Stimulated activated CD8-positive, alpha-beta memory T cell treated with anti-CD3 and anti-CD28 coated beads, Interleukin-7, amount 100 ng/mL, for 24 hours (primary cell): ENCODE results near the gene ZNF783.
"Not testable (repeated sequence)": the region's sequence is repeated elsewhere in the genome, so short reads cannot be mapped to it uniquely, and the experiment has no call there.

Experiments used
- DNase-seq: peaks from one replicate; pipeline ENCODE4 v3.0.0-alpha.2; 2020; ENCODE audit warnings: low read depth

ZNF783 gene

DNA sequence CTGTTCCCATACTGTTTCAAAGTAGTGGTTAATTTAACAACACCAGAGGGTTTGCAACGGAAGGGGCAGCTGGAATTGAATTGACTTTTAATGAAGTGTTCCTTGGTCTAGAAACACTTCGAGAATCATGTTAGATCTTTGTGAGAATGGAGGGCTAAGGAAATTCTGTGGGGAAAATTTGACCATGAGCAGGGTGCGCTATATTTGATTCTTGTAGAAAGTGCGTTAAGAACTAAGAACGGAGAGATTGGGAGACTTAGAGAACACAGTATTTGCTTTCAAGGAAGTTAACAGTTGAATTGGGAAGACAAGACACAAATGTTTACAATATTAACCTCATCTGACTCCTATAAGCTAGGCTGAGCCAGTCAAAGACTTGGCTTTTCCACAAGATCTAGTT lies 21.4 kb upstream of the ZNF783 start:
- DNase-seq: no peak

DNA sequence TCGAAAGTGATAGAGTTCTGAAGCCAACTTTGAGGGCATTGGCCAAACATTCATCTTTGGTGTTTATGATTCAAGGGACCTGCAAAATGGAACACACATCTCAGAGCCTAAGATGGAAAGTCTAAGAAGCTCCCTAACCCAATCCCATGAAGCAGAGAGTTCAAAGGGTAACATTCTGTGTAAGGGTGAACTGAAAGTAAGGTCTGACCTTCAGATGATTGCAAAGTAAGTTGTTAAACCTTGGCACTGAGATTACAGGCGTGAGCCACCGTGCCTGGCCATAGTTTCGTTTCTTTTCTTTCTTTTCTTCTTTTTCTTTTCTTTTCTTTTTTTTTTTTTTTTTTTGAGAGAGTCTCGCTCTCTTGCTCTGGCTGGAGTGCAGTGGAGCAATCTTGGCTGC lies 20.3 kb upstream of the ZNF783 start:
- no peak for DNase-seq

DNA sequence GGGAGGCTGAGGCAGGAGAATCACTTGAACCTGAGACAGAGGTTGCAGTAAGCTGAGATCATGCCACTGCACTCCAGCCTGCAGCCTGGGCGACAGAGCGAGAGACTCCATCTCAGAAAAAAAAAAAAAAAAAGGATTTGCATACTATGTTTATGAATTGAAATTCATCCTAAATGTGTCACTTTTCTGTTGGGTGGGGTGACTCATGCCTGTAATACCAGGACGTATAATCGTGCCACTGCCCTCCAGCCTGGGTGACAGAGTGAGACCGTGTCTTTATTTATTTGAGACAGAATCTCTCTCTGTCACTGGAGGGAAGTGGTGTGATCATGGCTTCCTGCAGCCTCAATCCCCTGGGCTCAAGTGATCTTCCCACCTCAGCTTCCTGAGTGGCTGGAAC lies 16.8 kb upstream of the ZNF783 start:
- DNase-seq: no peak

DNA sequence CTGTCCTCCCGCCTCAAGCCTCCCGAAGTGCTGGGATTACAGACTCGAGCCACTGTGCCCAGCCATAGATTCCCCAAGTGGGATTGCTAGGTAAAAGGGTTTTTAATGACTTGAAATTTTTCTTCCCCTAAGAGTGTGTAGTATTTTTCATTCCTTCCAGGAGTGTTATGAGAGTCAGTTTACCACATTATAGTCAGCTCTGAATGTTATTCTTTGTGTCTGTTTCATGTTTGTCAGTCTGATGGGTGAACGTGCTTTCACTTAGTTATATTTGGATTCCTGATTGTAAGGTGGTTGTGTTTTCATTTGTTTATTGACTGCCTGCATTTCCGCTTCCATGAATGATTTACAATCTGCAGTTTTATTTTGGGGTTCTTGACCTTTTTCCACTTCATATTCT lies 16.3 kb upstream of the ZNF783 start:
- DNase-seq: no peak

DNA sequence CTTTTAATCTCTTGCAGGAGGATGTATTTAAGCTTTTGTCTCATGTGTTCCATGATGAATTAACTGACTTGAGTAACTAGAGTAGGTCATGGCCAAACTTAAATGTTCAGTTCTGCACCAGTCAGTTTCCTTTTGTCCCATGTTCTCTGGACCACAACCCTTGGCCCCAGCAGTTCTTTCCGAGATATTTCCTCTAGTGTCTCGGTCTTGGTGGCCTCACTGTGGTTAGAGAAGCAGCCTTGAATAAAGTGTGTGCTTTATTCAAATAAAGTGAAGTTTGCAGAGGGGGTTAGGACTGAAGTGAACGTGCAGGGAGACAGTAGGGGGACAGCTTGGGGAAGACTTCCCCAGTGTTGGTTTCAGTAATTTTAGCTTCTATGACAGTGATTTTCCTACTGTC lies 13.2 kb upstream of the ZNF783 start:
- DNase-seq: no peak

DNA sequence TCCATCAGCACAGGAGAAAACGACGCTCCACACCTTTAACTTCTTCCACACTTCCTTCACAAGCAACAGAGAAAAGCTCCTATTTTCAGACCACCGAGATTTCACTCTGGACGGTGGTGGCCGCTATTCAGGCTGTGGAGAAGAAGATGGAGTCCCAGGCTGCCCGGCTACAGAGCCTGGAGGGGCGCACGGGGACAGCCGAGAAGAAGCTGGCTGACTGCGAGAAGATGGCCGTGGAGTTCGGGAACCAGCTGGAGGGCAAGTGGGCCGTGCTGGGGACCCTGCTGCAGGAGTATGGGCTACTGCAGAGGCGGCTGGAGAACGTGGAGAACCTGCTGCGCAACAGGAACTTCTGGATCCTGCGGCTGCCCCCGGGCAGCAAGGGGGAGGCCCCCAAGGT lies 11.8 kb upstream of the ZNF783 start:
- DNase-seq: not testable (repeated sequence)

DNA sequence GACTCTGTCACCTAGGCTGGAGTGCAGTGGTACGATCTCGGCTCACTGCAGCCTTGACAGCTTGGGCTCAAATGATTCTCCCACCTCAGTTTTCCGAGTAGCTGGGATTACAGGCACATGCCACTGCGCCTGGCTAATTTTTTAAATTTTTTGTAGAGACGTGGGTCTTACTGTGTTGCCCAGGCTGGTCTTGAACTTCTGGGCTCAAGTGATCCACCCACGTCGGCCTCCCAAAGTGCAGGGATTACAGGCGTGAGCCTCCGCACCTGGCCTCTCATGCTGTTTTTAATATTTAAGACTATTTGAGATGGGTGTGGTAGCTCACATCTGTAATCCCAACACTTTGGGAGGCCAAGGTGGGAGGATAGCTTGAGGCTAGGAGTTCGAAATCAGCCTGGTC lies 10.5 kb upstream of the ZNF783 start:
- not testable (repeated sequence) for DNase-seq

DNA sequence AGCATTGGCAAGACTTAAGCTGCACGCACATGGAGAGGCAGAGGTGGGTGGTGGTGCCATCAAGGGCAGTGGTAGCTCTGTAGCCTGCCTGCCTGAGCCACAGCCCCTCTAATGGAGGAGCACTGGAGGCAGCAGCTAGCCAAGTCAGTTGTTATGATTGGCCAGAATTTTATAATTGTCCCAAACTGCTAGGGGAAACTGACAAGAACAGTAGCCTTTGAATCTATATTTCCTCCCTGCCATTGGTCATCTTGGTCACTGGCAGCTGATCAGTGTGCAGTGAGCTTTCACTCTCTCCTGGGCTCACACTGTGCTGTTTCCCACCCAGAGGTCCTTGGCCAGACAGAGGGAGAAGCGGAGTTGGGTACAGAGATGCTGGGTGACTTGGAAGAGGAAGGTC lies 9.6 kb upstream of the ZNF783 start:
- DNase-seq: no peak

DNA sequence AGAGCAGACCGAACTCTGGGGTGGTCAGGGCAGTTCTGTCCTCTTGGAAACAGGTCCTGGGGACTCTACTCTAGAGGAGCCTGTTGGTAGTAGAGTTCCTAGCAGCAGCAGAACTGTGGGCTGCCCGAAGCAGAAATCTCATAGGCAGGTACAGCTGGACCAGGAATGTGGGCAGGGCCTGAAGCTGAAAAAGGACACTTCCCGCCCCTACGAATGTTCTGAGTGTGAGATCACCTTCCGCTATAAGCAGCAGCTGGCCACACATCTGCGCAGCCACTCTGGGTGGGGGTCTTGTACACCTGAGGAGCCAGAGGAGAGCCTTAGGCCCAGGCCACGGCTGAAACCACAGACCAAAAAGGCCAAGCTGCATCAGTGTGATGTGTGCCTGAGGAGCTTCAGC lies 8.3 kb upstream of the ZNF783 start:
- DNase-seq: no peak

DNA sequence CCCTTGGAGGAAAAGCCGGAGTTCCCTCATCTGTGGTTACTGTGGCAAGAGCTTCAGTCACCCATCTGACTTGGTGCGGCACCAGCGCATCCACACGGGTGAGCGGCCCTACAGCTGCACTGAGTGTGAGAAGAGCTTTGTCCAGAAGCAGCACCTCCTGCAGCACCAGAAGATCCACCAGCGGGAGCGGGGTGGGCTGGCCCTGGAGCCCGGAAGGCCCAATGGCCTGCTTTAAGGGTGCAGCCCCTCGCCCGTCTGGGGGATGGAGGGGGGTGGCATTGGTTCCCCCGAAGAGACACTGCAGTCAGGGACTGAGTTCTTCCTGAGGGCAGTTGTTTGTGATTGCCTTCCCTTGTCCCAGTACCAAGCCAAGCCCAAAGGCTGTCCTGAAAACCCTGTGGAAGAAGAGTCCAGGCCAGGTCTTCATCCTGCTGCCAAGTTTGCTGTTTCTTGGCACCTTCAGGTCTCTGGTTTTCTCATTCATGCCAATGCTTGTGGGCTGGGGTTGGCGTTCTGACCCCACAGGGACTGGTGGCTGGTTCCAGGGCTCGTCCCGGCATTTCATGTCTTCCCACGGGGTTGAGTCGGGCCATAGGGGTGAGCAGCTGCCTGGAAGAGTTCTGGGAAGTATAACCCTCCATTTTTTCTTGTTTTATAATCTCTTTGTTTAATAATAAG lies 7.7 kb upstream of the ZNF783 start:
- DNase-seq: no peak

DNA sequence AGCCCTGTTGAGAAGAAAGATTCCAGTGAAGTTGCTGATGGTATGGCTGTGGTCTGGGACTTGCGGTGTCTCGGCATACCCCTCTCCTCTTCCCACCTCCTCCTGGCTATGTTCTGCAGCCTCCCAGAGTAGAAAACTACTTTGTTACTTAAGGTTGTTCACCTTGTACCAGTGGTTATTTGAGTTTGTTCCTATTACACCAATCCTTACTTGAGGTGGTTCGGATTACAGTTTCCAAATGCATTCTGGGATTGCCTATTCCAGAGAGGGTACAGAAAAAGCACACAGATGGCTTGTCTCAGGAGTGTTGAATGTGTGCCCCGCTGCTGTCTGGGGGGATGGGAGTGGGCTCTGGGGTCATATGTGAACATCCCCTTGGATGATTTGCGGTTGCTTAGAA lies 6.8 kb upstream of the ZNF783 start:
- DNase-seq: no peak

DNA sequence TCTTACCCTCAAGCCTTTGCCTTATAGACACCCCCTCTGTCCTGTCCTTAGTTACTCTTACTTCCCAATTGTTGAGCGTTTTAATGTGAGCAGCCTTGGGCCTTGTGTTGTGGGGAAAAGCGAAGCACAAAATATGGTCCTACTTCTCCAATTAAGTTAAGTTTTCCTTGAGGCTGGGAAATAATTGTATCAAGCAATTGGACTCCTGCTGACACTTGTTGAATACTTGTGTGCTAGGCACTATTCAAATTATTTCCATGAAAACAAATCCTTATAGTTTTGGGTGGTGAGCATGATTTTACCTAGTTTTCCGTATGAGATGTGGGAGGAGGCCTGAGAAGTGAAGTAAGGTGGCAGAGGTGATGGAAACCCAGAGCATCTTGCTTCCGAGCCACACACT lies 5.4 kb upstream of the ZNF783 start:
- no peak for DNase-seq

DNA sequence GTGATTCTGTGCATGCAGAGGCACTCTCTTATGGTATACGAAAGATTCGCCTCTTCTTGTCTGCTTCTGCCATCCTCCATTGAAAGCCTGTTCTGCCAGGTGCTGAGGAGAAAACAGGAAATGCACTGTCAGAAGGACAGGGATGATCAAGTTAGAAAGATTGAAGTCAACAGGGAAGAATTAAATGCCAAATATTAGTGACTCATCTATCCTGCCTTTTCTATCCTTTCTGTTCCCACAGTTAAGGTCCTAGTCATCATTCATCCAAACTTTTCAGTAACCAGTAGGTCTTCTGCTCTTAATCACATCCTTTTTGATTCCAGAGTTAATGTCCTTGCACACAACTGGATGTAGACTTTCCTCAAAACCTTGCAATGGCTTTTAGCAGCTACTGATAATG lies 4.8 kb upstream of the ZNF783 start:
- no peak for DNase-seq

DNA sequence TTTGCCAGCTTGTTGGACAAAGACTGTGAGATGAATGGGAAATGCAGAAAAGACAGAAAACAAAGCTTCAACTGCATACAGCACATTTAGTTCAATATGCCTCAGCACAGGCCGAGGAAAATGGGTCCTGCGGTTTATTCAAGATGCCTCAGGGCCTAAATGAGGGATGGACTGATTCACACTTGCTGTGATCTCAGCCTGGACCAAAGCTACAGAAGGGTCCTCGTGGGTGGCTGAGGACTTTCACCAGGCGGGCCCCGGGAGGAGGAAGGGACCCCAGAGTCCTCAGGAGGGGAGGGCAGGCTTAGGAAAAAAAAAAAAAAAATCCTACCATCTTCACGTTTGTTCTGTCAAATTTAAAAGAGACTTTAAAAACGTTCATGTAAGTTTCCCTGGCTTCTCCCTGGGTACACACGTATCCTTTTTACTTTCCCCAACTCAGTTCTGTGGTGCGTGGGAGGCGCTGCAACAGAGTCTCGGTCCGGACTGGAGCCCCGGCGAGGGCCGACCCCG lies 624 bp upstream of the ZNF783 start:
- DNase-seq: no peak

DNA sequence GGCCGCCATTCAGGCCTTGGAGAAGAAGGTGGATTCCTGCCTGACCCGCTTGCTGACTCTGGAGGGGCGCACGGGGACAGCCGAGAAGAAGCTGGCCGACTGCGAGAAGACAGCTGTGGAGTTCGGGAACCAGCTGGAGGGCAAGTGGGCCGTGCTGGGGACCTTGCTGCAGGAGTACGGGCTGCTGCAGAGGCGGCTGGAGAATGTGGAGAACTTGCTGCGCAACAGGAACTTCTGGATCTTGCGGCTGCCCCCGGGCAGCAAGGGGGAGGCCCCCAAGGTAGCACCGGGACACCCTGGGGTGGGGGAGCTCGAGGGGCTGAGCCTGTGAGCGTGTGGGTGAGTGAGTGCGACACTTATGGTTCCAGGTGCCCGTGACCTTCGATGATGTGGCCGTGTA lies 4.5 kb downstream of the ZNF783 start:
- DNase-seq: no peak

DNA sequence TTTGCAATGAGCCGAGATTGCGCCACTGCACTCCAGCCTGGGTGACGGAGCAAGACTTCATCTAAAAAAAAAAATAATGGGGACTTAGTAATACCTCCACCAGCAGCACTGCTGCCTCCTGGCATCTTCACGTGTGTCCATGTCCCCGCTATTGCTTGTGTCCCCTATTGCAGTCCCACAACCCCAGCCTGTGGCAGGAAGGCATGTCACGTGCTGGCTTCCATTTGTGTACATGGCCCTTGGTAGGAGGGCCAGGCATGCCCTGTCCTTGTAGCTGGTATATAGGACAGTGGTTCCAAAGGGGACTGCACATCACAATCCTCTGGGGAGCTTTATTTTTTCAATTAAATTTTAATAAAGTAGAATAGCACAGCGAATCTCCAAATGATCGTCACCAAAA lies 5.7 kb downstream of the ZNF783 start:
- DNase-seq: no peak

DNA sequence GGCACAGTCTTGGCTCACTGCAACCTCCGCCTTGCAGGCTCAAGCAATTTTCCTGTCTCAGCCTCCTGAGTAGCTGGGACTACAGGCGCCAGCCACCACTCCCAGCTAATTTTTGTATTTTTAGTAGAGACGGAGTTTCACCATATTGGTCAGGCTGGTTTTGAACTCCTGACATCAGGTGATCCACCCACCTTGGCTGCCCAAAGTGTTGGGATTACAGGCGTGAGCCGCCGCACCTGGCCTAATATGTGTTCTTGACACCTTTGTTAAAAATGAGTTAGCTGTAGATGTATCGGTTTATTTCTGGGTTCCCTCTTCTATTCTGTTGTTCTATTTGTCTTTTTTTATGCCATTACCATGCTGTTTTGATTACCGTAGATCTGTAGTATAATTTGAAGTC lies 12.4 kb downstream of the ZNF783 start:
- DNase-seq: not testable (repeated sequence)

DNA sequence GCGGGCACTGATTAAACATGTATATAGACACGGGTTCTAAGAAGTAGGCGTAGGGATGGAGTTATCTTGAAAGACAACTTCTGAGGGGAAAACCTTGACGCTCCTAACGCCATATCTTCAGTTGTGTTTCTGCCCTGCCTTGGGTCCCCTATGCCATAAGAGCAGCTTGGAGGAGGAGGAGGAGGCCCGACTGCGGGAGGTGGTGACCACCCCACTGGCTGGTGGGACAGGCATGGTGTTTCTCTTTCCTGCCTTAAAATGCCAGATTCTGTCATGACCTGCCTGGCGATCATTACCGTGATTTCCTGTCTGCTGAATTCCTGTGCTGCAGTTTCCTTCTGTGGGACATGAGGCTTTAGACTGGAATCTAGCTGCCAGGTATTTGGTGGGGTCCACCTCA lies 15.9 kb downstream of the ZNF783 start:
- DNase-seq: no peak

DNA sequence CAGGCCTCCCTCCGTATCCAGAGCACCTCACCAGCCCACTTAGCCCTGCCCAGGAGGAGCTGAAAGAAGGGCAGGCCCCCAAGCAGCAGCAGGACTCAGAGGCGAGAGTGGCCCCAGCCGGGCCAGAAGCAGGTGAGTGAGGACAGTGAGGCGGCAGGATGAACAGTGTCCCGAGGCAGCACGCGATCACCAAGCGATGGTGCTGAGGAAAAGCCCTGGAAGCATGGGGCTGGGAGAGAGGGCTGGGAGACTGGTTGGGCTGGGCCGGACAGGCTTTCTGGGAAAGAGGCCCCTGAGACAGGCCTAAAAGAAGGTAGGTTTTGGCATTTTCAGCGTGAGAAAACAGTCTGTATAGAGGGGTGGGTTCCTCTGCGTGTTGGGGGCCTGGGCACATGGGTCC lies 16.4 kb downstream of the ZNF783 start:
- no peak for DNase-seq

DNA sequence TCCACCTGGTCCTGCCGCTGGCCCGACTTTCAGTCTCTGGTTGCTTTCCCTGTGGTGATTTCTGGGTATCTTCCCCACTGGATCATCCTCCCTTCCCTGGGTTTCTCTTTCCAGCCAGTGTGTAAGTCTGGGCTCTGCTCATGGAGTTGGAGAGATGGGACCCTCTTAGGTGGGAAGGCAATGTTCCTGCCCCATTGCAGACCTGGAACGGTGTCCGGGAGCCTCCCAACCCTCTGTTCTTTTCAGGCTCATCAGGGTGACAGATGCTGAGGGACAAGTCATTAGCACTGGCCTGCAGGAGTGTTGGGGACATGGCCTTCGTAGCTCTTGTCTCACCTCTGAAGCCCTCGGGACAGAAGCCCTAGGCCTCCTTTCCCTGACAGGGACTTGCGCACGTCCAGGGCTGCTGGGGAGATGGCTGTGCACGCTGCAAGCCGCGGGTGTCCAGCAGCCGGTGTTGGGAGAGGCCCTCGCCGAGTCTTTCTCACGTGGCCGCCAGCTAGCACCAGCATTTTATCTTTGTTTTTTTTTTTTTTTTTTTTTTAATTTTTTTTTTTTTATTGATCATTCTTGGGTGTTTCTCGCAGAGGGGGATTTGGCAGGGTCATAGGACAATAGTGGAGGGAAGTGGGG lies 17.2 kb downstream of the ZNF783 start:
- DNase-seq: no peak

DNA sequence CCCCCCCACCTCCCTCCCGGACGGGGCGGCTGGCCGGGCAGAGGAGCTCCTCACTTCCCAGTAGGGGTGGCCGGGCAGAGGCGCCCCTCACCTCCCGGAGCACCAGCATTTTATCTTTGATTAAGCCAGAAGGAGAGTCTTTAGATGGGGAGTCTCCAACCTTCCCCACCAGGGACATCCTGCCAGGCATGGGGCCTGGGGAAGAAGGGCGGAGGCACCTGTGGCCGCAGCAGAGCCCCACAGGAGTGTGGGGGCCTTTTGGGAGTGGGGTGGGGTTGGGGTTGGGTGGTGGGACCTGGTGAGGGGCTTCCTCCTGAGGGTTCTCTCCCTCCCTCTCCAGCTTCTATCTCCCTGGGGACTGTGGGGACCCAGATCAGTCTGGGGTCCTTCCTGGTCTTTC lies 18.2 kb downstream of the ZNF783 start:
- no peak for DNase-seq

DNA sequence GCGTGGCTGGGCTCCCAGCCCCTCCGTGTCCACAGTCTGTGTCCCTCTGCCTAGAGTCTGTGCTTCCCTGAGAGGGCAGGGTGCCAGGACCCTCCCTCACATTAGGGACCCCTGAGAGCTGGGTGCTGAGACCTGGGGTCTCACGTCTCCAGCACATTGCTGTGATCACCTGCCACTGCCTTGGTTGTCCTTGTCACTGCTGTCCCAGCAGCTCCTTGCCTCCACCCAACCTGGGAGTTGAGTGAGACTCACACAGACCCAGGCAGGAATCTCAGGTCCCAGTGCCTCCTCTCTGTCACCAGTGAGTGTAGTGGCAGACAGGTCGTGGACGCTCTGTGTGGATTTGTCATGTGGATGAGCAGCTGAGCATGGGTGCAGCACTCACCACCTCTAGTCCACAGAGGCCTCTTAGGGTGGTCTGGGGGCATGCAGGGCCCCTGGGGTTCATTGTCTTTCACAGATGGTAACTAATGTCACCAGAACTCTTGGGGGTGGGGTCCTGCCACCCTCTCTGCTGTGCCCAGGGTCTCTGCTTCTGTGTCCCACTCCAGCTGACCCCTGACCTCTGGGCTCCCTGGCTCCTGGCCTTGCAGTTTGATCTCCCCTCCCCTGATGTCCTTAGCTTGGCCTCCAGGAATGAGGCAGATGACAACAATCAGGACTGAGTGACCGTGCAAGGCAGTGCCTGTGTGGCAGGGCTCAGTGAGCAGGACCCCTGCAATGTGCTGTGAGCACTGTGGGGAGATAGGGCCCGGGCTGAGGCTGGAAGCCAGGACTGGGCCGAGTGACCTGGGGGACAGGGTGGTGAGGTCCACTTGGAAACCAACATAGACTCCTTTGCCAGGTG lies 18.9 kb downstream of the ZNF783 start:
- DNase-seq: no peak
